Coronary artery (tissue), 2 donors: Measurements from ENCODE around the gene TSEN54.

Experiments used
- DNase-seq: peaks from one replicate; pipeline ENCODE4 v3.0.0-alpha.2; 2017; ENCODE audit warnings: low spot score
- H3K27ac ChIP-seq, 2 donors: fragments of 200-600 bp; sonication (generic); one replicate each; pipeline ENCODE4 v1.5.1; 2016 to 2019
- H3K4me3 ChIP-seq: fragments of 200-600 bp; sonication (generic); 2 replicates; pipeline ENCODE4 v1.5.1; 2016; ENCODE audit warnings: mild to moderate bottlenecking, moderate library complexity
- TF ChIP-seq, protein P1 (sequence below): fragments of 200-600 bp; sonication (generic); IDR thresholded peaks from one replicate; pipeline ENCODE4 v1.5.1; 2019; ENCODE audit warnings: antibody characterized with exemption

Gene TSEN54

DNA sequence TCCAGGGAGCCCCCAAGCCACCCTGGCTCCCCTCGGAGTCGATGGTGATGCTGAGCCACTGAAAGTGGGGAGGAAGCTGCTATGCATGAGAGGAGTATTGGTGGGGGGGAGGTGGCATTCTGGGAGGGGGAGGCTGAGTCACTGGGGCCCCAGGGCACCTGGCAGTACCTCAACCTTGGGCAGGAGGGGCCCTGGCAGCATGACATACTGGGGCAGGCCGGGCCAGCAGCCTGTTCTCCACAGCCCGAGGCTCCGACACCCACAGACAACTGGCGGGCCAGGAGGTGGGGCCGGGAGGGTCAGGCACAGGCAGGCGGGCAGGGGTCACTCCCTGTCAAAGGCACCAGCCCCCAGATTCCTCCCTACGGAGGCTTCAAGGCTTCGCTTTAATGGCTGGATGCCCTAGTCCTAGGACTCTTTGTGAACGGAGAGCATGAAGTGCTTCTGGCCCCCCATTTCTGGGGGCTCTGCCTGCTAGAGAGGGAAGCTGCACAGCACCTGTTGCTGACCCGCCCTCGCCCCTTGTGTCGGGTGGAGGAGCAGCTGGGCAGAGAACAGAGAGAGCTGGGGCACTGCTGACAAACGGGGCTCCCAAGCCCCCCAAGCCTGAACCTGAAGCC is 1.9 kb upstream of the TSEN54 start:
- TF ChIP-seq, protein P1, sequence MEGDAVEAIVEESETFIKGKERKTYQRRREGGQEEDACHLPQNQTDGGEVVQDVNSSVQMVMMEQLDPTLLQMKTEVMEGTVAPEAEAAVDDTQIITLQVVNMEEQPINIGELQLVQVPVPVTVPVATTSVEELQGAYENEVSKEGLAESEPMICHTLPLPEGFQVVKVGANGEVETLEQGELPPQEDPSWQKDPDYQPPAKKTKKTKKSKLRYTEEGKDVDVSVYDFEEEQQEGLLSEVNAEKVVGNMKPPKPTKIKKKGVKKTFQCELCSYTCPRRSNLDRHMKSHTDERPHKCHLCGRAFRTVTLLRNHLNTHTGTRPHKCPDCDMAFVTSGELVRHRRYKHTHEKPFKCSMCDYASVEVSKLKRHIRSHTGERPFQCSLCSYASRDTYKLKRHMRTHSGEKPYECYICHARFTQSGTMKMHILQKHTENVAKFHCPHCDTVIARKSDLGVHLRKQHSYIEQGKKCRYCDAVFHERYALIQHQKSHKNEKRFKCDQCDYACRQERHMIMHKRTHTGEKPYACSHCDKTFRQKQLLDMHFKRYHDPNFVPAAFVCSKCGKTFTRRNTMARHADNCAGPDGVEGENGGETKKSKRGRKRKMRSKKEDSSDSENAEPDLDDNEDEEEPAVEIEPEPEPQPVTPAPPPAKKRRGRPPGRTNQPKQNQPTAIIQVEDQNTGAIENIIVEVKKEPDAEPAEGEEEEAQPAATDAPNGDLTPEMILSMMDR: no peak
- DNase-seq: no peak
- H3K4me3 ChIP-seq: peak overlapping the region; percentile 78
- H3K27ac ChIP-seq: peak overlapping the region; percentile 87 to 94

DNA sequence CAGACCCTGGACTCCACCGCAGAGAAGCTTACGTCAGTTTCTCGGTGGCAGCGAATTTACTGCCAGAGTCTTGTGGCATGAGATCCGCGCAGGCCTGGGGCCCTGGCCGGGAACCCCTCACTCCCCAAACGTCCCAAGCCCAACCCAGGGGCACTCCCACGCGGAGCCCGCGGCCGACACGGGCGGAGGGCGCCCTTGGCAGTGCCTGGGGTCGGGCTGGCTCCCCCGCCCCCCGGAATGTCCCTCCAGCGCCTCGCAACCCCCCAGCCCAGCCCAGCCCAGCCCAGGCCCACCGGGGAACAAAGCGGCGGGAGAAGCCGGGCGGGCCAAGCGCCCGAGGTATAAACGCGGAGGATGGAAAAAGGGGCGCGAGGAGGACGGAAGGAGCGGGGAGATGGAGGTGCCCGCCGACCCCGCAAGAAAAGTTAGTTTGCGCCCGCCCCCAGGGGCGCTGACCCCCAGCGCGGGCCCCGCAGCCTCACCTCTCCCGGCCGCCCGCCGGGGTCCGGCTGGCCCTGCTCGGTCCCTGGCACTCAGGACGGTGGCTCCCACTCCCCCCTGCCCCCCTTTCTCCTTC is 1.3 kb upstream of the TSEN54 start:
- DNase-seq: no peak
- peak overlapping the region; percentile 87 to 94 for H3K27ac ChIP-seq
- H3K4me3 ChIP-seq: peak overlapping the region; percentile 78
- TF ChIP-seq, protein P1: no peak

DNA sequence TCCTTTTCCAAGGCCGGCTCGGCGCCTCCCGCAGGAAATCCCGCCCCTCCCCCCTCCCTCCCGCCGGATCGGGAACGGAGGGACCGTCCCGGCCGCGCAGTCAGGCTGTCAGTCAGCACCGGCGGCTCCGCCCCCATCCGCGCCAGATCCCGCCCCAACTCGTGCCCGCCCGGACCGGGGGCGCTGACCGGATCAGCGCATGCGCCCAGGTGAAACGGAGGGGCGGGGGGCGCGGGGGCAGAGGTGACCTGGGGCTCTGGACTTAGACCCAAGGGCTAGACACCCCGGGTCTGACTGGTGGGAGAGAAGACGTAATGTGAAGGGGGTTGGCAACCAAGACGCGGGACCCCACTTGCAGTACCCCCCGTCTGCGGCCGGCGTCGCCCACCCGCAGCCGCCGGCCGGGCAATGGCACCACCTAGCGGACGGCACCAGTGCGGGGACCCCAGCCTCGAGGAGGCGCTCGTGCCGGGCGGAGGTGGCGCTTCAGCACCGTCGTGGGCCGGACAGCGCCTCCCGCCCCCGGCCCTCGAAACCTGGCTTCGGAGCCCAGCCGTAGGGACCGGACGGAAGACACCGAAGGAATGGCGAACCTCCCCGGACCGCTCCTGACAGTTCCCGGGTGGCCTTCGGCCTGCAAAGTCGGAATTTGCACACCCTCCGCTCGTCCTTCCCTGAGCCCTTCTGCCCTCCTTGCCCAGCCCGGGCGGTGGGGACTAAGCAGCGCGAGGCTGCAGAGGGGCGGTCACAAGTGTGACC is 653 bp upstream of the TSEN54 start, which contains the start of gene CASKIN2:
Gene CASKIN2, minus strand, starts transcription at position 42 of the 759 bp plus-strand sequence. CDS start 1,733 bp downstream, outside the sequence.
- peak; percentile 96 for DNase-seq
- H3K27ac ChIP-seq: peak within 1 kb of the TSS; percentile 87 to 94
- TF ChIP-seq, protein P1: peak; percentile 92
- peak within 1 kb of the TSS; percentile 78 for H3K4me3 ChIP-seq

DNA sequence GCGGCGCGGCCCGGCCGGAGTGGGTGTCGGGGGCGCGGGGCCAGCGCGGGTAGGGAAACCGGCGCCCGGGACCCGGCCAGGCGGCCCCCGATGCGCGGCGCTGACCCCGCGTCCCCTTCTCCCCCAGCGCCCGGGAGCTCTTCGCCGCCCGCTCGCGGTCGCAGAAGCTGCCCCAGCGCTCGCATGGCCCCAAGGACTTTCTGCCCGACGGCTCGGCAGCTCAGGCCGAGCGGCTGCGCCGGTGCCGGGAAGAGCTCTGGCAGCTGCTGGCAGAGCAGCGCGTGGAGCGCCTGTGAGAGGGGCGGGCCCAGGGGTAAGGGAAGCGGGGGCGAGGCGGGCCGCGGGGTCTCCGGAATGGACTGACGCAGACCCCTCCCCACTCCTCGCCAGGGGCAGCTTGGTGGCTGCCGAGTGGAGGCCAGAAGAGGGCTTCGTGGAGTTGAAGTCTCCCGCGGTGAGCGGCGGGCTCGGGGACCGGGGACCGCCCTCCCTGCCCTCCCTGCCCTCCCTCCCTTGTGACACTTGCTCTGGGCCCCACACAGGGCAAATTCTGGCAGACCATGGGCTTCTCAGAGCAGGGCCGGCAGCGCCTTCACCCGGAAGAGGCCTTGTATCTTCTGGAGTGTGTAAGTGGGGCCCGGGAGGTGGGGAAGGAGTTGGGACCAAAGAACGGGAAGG is 430 bp downstream of the TSEN54 start:
- TF ChIP-seq, protein P1: no peak
- peak overlapping the region; percentile 67 to 87 for H3K27ac ChIP-seq
- peak overlapping the region; percentile 78 for H3K4me3 ChIP-seq
- no peak for DNase-seq

DNA sequence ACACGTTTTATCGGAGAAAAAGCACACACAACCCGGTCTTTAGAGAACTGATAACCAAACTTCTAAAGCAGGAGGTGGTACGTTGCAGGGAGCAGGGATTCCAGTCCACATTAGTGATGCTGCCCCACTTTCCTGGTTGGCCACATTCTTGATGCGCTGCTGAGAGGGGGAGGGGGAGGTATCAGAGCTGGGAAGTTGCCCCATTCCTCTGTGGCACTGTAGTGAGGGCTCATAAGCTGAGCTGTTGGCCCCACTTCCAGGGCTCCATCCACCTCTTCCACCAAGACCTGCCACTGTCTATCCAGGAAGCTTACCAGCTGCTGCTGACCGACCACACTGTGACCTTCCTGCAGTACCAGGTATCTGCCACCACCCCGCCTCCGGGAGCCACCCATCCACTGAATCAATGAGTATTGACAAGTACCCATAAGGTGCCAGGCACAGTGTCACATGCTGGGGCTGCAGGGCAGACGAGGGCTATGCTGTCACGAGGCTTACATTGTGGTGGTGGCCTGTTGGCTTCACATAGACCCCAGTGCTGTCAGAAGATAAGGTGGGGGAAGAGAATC is 1.1 kb downstream of the TSEN54 start:
- H3K4me3 ChIP-seq: peak overlapping the region; percentile 78
- no peak overlapping the region for H3K27ac ChIP-seq
- DNase-seq: no peak
- TF ChIP-seq, protein P1: no peak

DNA sequence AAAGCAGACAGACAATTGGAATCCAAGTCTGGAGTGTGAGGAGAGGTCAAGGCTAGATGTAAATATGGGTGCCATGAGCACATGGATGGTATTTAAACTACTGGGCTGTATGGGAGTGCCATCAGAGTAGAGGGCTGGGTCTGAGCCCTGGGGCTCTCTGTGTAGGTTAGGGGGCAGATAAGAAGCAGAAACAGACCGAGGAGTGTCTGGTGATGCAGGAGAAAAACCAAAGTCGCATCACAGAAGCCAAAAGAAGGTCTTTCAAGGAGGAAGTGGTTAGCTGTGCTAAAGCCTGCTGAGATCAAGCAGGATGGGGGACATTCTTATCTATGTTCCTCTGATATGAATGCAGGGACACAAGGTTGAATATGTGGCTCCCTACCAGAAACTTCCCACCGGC is 1.9 kb downstream of the TSEN54 start:
- Histone ChIP-seq H3K27ac (no peak overlapping the region), H3K4me3 (no peak overlapping the region)
- DNase-seq: no peak
- TF ChIP-seq, protein P1: no peak
